OCI-LY3 (cell line): ENCODE measurements around the gene GPX5.
"Not testable (repeated sequence)": the region's sequence is repeated elsewhere in the genome, so short reads cannot be mapped to it uniquely, and the experiment has no call there.

Experiments used
- H2AFZ ChIP-seq: fragments of 200-600, 300-600 bp; shearing (Covaris generic); 2 replicates; pipeline ENCODE4 v1.6.0; 2014; ENCODE audit warnings: antibody characterized with exemption, low read depth, low read length
- H3K27ac ChIP-seq: fragments of 200-600, 300-600 bp; sonication (generic); 2 replicates; pipeline ENCODE4 v1.5.1; 2014; ENCODE audit warnings: mild to moderate bottlenecking, low read length, moderate library complexity, mixed read lengths
- H3K27me3 ChIP-seq: fragments of 200-600, 300-600 bp; sonication (generic); 2 replicates; pipeline ENCODE4 v1.6.1; 2014; ENCODE audit warnings: low read depth, low read length, mixed read lengths
- H3K36me3 ChIP-seq: fragments of 200-600, 300-600 bp; sonication (generic); replicated peaks from 2 replicates; pipeline ENCODE3; 2014; ENCODE audit warnings: low read depth, low read length, mixed read lengths
- H3K4me1 ChIP-seq: fragments of 300-600, 200-600 bp; sonication (generic); 2 replicates; pipeline ENCODE4 v1.6.1; 2014; ENCODE audit warnings: low read length, mixed read lengths
- H3K4me2 ChIP-seq: fragments of 200-600, 300-600 bp; sonication (generic); 2 replicates; pipeline ENCODE4 v1.6.1; 2014; ENCODE audit warnings: low read length, mixed read lengths
- H3K4me3 ChIP-seq: fragments of 300-600, 200-600 bp; sonication (generic); 2 replicates; pipeline ENCODE4 v1.5.1; 2014; ENCODE audit warnings: antibody characterized with exemption, mild to moderate bottlenecking, low read length, moderate library complexity
- H3K79me2 ChIP-seq: fragments of 300-600, 200-600 bp; shearing (Covaris generic); 2 replicates; pipeline ENCODE4 v1.6.1; 2014; ENCODE audit warnings: mild to moderate bottlenecking, low read length, mixed read lengths
- H3K9ac ChIP-seq: fragments of 300-600, 200-600 bp; shearing (Covaris generic); 2 replicates; pipeline ENCODE4 v1.6.0; 2014; ENCODE audit warnings: mild to moderate bottlenecking, low read length, moderate library complexity
- H3K9me3 ChIP-seq: fragments of 200-600, 300-600 bp; shearing (Covaris generic); 2 replicates; pipeline ENCODE4 v1.6.1; 2014; ENCODE audit warnings: low read length, mixed read lengths; ENCODE audit not compliant: insufficient read depth
- H4K20me1 ChIP-seq: fragments of 200-600, 300-600 bp; sonication (generic); 2 replicates; pipeline ENCODE4 v1.6.1; 2016; ENCODE audit warnings: low read length, mixed read lengths; ENCODE audit not compliant: insufficient read depth
- CTCF ChIP-seq: fragments of 200-600, 300-600 bp; sonication (generic); IDR thresholded peaks from 2 replicates; pipeline ENCODE4 v1.5.1; 2014; ENCODE audit warnings: antibody characterized with exemption, low read length, low read depth
- EZH2phosphoT487 ChIP-seq: fragments of 200-600 bp; shearing (Covaris generic); IDR thresholded peaks from 2 replicates; pipeline ENCODE4 v1.6.1; 2018; ENCODE audit warnings: antibody characterized with exemption, mixed run types, low read depth

GPX5 gene

GRCh38 chr6:28543651-28544610, 18.2 kb downstream of the GPX5 start:
- H3K4me2 ChIP-seq, result peak overlapping the region; percentile 98
- no peaks in the 10 kb centered on the region for H3K9me3 ChIP-seq
- H3K4me3 ChIP-seq, result peak overlapping the region; percentile 82
- H3K79me2 ChIP-seq, result no peaks in the 10 kb centered on the region
- no peaks in the 10 kb centered on the region for H4K20me1 ChIP-seq
- peak overlapping the region; percentile 98 for H2AFZ ChIP-seq
- H3K27me3 ChIP-seq, result no peaks in the 10 kb centered on the region
- H3K36me3 ChIP-seq, result no peaks in the 10 kb centered on the region
- H3K9ac ChIP-seq, result peak overlapping the region; percentile 69
- peak overlapping the region; percentile 42 for H3K27ac ChIP-seq
- peaks cover 11% of the 10 kb centered on the region; the same call in 1 of the 2 replicates for H3K4me1 ChIP-seq
- TF ChIP-seq EZH2phosphoT487 (no peak), CTCF (no peak)

- Histone ChIP-seq H3K36me3 (no peaks in the 10 kb centered on the region), H3K4me2 (no peak overlapping the region), H3K9me3 (no peaks in the 10 kb centered on the region), H4K20me1 (no peaks in the 10 kb centered on the region), H3K79me2 (no peaks in the 10 kb centered on the region), H3K4me1 (peaks cover 11% of the 10 kb centered on the region; the same call in 1 of the 2 replicates), H3K27ac (no peak overlapping the region), H3K4me3 (no peak overlapping the region), H2AFZ (no peak overlapping the region), H3K27me3 (no peaks in the 10 kb centered on the region), H3K9ac (no peak overlapping the region)
- TF ChIP-seq CTCF (no peak), EZH2phosphoT487 (no peak)
These were observed 20.3 kb downstream of the GPX5 start for GRCh38 chr6:28545955-28546354.

- not testable (repeated sequence) for H3K27me3 ChIP-seq, H3K9me3 ChIP-seq, H3K4me2 ChIP-seq, H3K79me2 ChIP-seq, H3K27ac ChIP-seq, H2AFZ ChIP-seq, H3K4me3 ChIP-seq, H3K36me3 ChIP-seq, H4K20me1 ChIP-seq, H3K9ac ChIP-seq
- H3K4me1 ChIP-seq, result peaks cover 11% of the 10 kb centered on the region; the same call in 1 of the 2 replicates
These were observed 21.3 kb downstream of the GPX5 start for GRCh38 chr6:28547003-28547402.

- Histone ChIP-seq H3K9ac (no peak overlapping the region), H3K4me1 (no peaks in the 10 kb centered on the region), H3K36me3 (no peaks in the 10 kb centered on the region), H3K4me3 (no peak overlapping the region), H3K27ac (no peak overlapping the region), H4K20me1 (no peaks in the 10 kb centered on the region), H3K9me3 (no peaks in the 10 kb centered on the region), H2AFZ (no peak overlapping the region), H3K79me2 (no peaks in the 10 kb centered on the region), H3K27me3 (no peaks in the 10 kb centered on the region), H3K4me2 (no peak overlapping the region)
- TF ChIP-seq CTCF (no peak), EZH2phosphoT487 (no peak)
These were observed 26.4 kb downstream of the GPX5 start for GRCh38 chr6:28551891-28552666.
